Astrocyte (in vitro differentiated cells and primary cell): ENCODE measurements around the gene LIPT2.

Source experiments
- CTCF ChIP-seq: IDR thresholded peaks from 2 replicates; pipeline ENCODE4 v1.5.1; 2011; ENCODE audit warnings: low read depth, mild to moderate bottlenecking, inconsistent platforms, low read length, moderate library complexity; ENCODE audit not compliant: insufficient read depth
- EZH2 ChIP-seq: IDR thresholded peaks from 2 replicates; pipeline ENCODE4 v1.6.1; 2012; ENCODE audit warnings: mild to moderate bottlenecking, low read length, inconsistent platforms; ENCODE audit not compliant: insufficient read depth

- TF ChIP-seq CTCF (no peak), EZH2 (no peak)
Observed at GRCh38 chr11:74506823-74507222, 13.3 kb upstream of the LIPT2 start.
